SK-N-SH (cell line): ENCODE results near the gene SLC35F1.

Experiments
- CTCF ChIP-seq: fragments of 200-600 bp; sonication (generic); IDR thresholded peaks from 2 replicates; pipeline ENCODE4 v1.6.1; 2017; ENCODE audit warnings: antibody characterized with exemption, mild to moderate bottlenecking, moderate library complexity
- MAX ChIP-seq: IDR thresholded peaks from 2 replicates; pipeline ENCODE4 v1.4.0; 2012; ENCODE audit warnings: low read depth
- MXI1 ChIP-seq: IDR thresholded peaks from 2 replicates; pipeline ENCODE4 v1.6.1; 2012; ENCODE audit warnings: mild to moderate bottlenecking, low read depth, low read length, improper control_type of control experiment
- RAD21 ChIP-seq: IDR thresholded peaks from 2 replicates; pipeline ENCODE4 v1.6.1; 2012; ENCODE audit warnings: mild to moderate bottlenecking, low read length
- TAF1 ChIP-seq: IDR thresholded peaks from 2 replicates; pipeline ENCODE4 v1.6.1; 2012; ENCODE audit warnings: low read depth, mild to moderate bottlenecking, low read length, moderate library complexity, borderline replicate concordance

- TF ChIP-seq CTCF, result no peak
- no peak for TF ChIP-seq MXI1
- TF ChIP-seq TAF1, result no peak
- TF ChIP-seq MAX, result no peak
- no peak for TF ChIP-seq RAD21
Observed at GRCh38 chr6:118281291-118281690, 374.2 kb downstream of the SLC35F1 start.
